ENCODE measurements around the gene SEC22A. TPM values are rescaled to one million over a fixed set of nuclear protein-coding genes. Genes with fewer than 3 reads are reported as not detected.

Gene SEC22A
- total RNA-seq, 1 donor from 2014 or later = 17.0 TPM

Other genes with a start within 250 kb of the SEC22A start
- not detected in 2 replicates for gene SEMA5B, start 174.2 kb upstream of the SEC22A start, total RNA-seq
- 29.0 and 32.3 TPM in 2 replicates for gene PDIA5, start 134.9 kb upstream of the SEC22A start, total RNA-seq
- not detected in 2 replicates for gene ADCY5, start 247.1 kb downstream of the SEC22A start, total RNA-seq

Measured in activated T-helper 2 cell treated with anti-CD3 and anti-CD28 coated beads, Interferon-gamma antibody, Interleukin-2, Interleukin-4, amounts not matched to agents 10 μg/mL and 5 μg/mL and 100 μg/mL, durations not matched to agents 14 hours and 24 hours and 36 hours (primary cell).